Stomach (tissue), 9 donors: ENCODE measurements around the gene MAPK8IP3. TPM values are rescaled to one million over a fixed set of nuclear protein-coding genes. Genes with fewer than 3 reads are reported as not detected.

Source experiments
- DNase-seq, 2 donors: peaks; one replicate each; pipeline versions ENCODE4 v3.0.0 to v3.0.0-alpha.2; 2013 to 2019
- H3K27ac ChIP-seq, 5 donors: fragments of 200-600 bp in 4 of 5; sonication (generic) in 4 of 5; one replicate each; pipeline ENCODE4 v1.5.1; 2013 to 2019; ENCODE audit warnings: mild to moderate bottlenecking in 1 of 5, moderate library complexity in 1 of 5
- H3K27me3 ChIP-seq, 3 donors: fragments of 200-600 bp; sonication (generic); one replicate each; pipeline ENCODE4 v1.5.1; 2017 to 2019; ENCODE audit warnings: mixed run types in 1 of 3
- H3K36me3 ChIP-seq, 4 donors: fragments of 200-600 bp; sonication (generic); 1 replicate in 3 of 4; 2 replicates in 1 of 4; pipeline ENCODE4 v1.5.1; 2016 to 2019
- H3K4me1 ChIP-seq, 4 donors: fragments of 200-600 bp; sonication (generic); one replicate each; pipeline ENCODE4 v1.5.1; 2016 to 2019
- H3K4me3 ChIP-seq, 4 donors: fragments of 200-600 bp; sonication (generic) in 3 of 4; one replicate each; pipeline ENCODE4 v1.5.1; 2016 to 2019; ENCODE audit warnings: mild to moderate bottlenecking in 1 of 4
- H3K9me3 ChIP-seq, 4 donors: fragments of 200-600 bp; sonication (generic); one replicate each; pipeline ENCODE4 v1.5.1; 2016 to 2019
- CTCF ChIP-seq, 7 experiments: fragments of 450-650 bp in 4 of 7; fragments of 200-600 bp in 3 of 7; sonication (generic) in 3 of 7; IDR thresholded peaks; one replicate each; pipeline ENCODE4 v1.5.1; 2016 to 2019; ENCODE audit warnings: antibody characterized with exemption in 7 of 7, control low read depth in 2 of 7, mild to moderate bottlenecking in 1 of 7
- EP300 ChIP-seq: sonication (generic); formaldehyde crosslinking; IDR thresholded peaks from one replicate; pipeline ENCODE4 v1.6.1; 2017; ENCODE audit warnings: antibody characterized with exemption
- POLR2A ChIP-seq, 4 donors: fragments of 450-650 bp; IDR thresholded peaks; one replicate each; pipeline ENCODE4 v1.6.1; 2016; ENCODE audit warnings: antibody characterized with exemption in 4 of 4, control low read depth in 2 of 4, mild to moderate bottlenecking in 1 of 4, moderate library complexity in 1 of 4
- POLR2AphosphoS5 ChIP-seq, 3 donors: sonication (generic); formaldehyde crosslinking; IDR thresholded peaks; one replicate each; pipeline ENCODE4 v1.6.1; 2016; ENCODE audit warnings: antibody characterized with exemption in 3 of 3
- WGBS, 5 donors: extraction: QIAGEN DNeasy Blood & Tissue Kit in 3 of 5; methylation state at CpG; one replicate each; pipeline versions ENCODE4 v1.1.5 to v1.1.7; 2013 to 2018; 5-methylcytosine and 5-hydroxymethylcytosine counted together
- intact Hi-C: fragments of 100-400 bp; cut with DNase I; formaldehyde crosslinking; loops from one replicate; pipeline ENCODE4 v1.15.1; 2023; ENCODE audit warnings: low total_unique reads
- polyA plus RNA-seq, 3 donors: library from polyadenylated mRNA; stranded (reverse); fragments of 200-250 nt; gene quantifications; one replicate each; pipeline ENCODE4 v1.2.3, GENCODE V29; 2013
- total RNA-seq, 5 donors: library from RNA; depleted of rRNA; stranded (reverse); fragments of >200 nt; gene quantifications; one replicate each; pipeline versions ENCODE4 v1.1.0 to v1.2.3, GENCODE V29; 2014 to 2016
- donor health status: healthy with polysubstance abuse.
- donor health status: Bipolar disorder and iron deficiency.
- donor health status: healthy.

The MAPK8IP3 gene
- total and polyA plus RNA-seq, 8 donors: 10.1 to 320 (median 56.3) TPM

GRCh38 chr16:1669698-1670097, 36.3 kb upstream of the MAPK8IP3 start:
- H3K27me3 ChIP-seq: no peaks in the 10 kb centered on the region

GRCh38 chr16:1670371-1670770, 35.6 kb upstream of the MAPK8IP3 start:
- no peak for DNase-seq
- intact Hi-C loops: no loop called here
- Histone ChIP-seq H3K4me3 (no peak overlapping the region), H3K4me1 (no peaks in the 10 kb centered on the region), H3K36me3 (peaks cover 82 to 100% (median 100%) of the 10 kb centered on the region in 4 donors), H3K9me3 (no peaks in the 10 kb centered on the region), H3K27me3 (no peaks in the 10 kb centered on the region), H3K27ac (no peak overlapping the region)
- 90 to 97% (median 94%) methylated on average over 16 to 19 of the region's 19 CpGs for WGBS, 5 donors
- TF ChIP-seq POLR2A (IDR thresholded peaks at IDR 0.05) (no peak), CTCF (IDR thresholded peaks at IDR 0.05) (no peak), POLR2AphosphoS5 (IDR thresholded peaks at IDR 0.05) (no peak), EP300 (no peak)

More at GRCh38 chr16:1669698-1670097, 36.3 kb upstream of the MAPK8IP3 start:
- no peak overlapping the region for H3K27ac ChIP-seq
- H3K4me1 ChIP-seq: no peaks in the 10 kb centered on the region
- intact Hi-C loops: no loop called here
- H3K4me3 ChIP-seq: no peak overlapping the region
- H3K9me3 ChIP-seq: no peaks in the 10 kb centered on the region
- WGBS, 5 donors: 77 to 92% (median 88%) methylated on average over 5 to 7 of the region's 7 CpGs
- TF ChIP-seq POLR2AphosphoS5 (IDR thresholded peaks at IDR 0.05) (no peak), POLR2A (IDR thresholded peaks at IDR 0.05) (no peak), EP300 (no peak), CTCF (IDR thresholded peaks at IDR 0.05) (no peak)
- DNase-seq: no peak
- peaks cover 84 to 100% (median 100%) of the 10 kb centered on the region in 4 donors for H3K36me3 ChIP-seq

- intact Hi-C loops: no loop called here
- no peak for TF ChIP-seq POLR2AphosphoS5 (IDR thresholded peaks at IDR 0.05)
- Histone ChIP-seq H3K4me1 (no peaks in the 10 kb centered on the region), H3K4me3 (no peak overlapping the region), H3K36me3 (peaks cover 77 to 100% (median 100%) of the 10 kb centered on the region in 4 donors), H3K27me3 (no peaks in the 10 kb centered on the region), H3K27ac (no peak overlapping the region), H3K9me3 (no peaks in the 10 kb centered on the region)
- 95 to 100% (median 97%) methylated on average over 6 to 7 of the region's 7 CpGs for WGBS, 5 donors
- DNase-seq: no peak
Measured at GRCh38 chr16:1670866-1671265, 35.1 kb upstream of the MAPK8IP3 start.

GRCh38 chr16:1673424-1674151, 32.4 kb upstream of the MAPK8IP3 start:
- WGBS, 5 donors: 92 to 94% (median 93%) methylated on average over 16 to 26 of the region's 26 CpGs
- Histone ChIP-seq H3K4me3 (no peak overlapping the region), H3K36me3 (peaks cover 52 to 78% (median 75%) of the 10 kb centered on the region in 4 donors), H3K9me3 (no peaks in the 10 kb centered on the region), H3K27me3 (no peaks in the 10 kb centered on the region), H3K27ac (no peak overlapping the region), H3K4me1 (peaks cover 0 to 10% (median 10%) of the 10 kb centered on the region in 4 donors)
- no peak for DNase-seq
- TF ChIP-seq EP300: no peak
- no peak for TF ChIP-seq POLR2A (IDR thresholded peaks at IDR 0.05)
- TF ChIP-seq CTCF (IDR thresholded peaks at IDR 0.05): no peak
- no peak for TF ChIP-seq POLR2AphosphoS5 (IDR thresholded peaks at IDR 0.05)
- intact Hi-C loops: no loop called here

GRCh38 chr16:1674306-1674705, 31.7 kb upstream of the MAPK8IP3 start:
- intact Hi-C loops: no loop called here
- H3K36me3 ChIP-seq: peaks cover 44 to 71% (median 67%) of the 10 kb centered on the region in 4 donors
- H3K9me3 ChIP-seq: no peaks in the 10 kb centered on the region
- H3K27me3 ChIP-seq: no peaks in the 10 kb centered on the region
- TF ChIP-seq CTCF (IDR thresholded peaks at IDR 0.05) (no peak), POLR2A (IDR thresholded peaks at IDR 0.05) (no peak), EP300 (no peak), POLR2AphosphoS5 (IDR thresholded peaks at IDR 0.05) (no peak)
- peaks cover 3 to 17% (median 17%) of the 10 kb centered on the region in 4 donors for H3K4me1 ChIP-seq
- no peak overlapping the region for H3K27ac ChIP-seq
- 75 to 83% (median 79%) methylated on average over 7 of the region's 7 CpGs for WGBS, 5 donors
- DNase-seq: no peak
- H3K4me3 ChIP-seq: no peak overlapping the region
